Erythroblast (primary cell): ENCODE measurements around the gene KMT2D.

ENCODE experiments used
- GATA1 ChIP-seq: IDR thresholded peaks from 2 replicates; pipeline ENCODE4 v1.6.1; 2011; ENCODE audit warnings: low read depth, mild to moderate bottlenecking, control low read depth, low read length, moderate library complexity
- POLR2A ChIP-seq: IDR thresholded peaks from 2 replicates; pipeline ENCODE4 v1.6.1; 2011; ENCODE audit warnings: mild to moderate bottlenecking, low read length

DNA sequence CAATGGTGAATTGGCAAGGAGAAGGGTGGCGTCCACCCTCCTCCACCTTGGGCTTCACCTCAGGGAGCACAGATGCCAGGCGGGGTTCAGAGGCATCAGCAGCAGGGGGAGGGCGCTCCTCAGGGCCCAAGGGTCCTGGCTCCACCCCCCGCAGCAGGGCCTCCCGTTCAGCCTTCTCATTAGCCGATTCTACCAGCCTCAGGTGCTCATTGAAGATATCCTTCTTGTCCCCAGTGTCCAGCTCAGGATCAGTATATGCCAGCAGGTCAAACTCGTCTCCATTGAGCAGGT is 22.7 kb downstream of the KMT2D start:
- no peak for TF ChIP-seq POLR2A
- TF ChIP-seq GATA1 = no peak
